Naive thymus-derived CD8-positive, alpha-beta T cell (primary cell): ENCODE results near the gene DIRAS1. TPM values are rescaled to one million over a fixed set of nuclear protein-coding genes. Genes with fewer than 3 reads are reported as not detected.
"Not testable (repeated sequence)": the region's sequence is repeated elsewhere in the genome, so short reads cannot be mapped to it uniquely, and the experiment has no call there.

Experiments
- ATAC-seq, 2 donors: fragments of 150-1000 bp; cut with Tn5 transposase in 1 of 2; sonication (Bioruptor Pico), chemical (Tn5 transposase) in 1 of 2; 1 replicate in 1 of 2; 2 replicates in 1 of 2; pipeline ENCODE4 v1.10.0; 2021; ENCODE audit warnings: mild to moderate bottlenecking in 2 of 2, moderate library complexity in 2 of 2
- POLR2A ChIA-PET: fragments of 350-600 bp; sonication (Branson Sonifier 250); formaldehyde crosslinking; loops from one replicate; lab custom pipeline; 2021; ENCODE audit warnings: antibody characterized with exemption; lab: Charles Lee
- DNase-seq, 10 donors: peaks; one replicate each; pipeline versions ENCODE4 v3.0.0 to v3.0.0-alpha.2; 2020 to 2022
- H3K27ac Mint-ChIP-seq, 10 donors: one replicate each; pipeline ENCODE4 v1.8.0; 2020 to 2022; ENCODE audit warnings: mild to moderate bottlenecking in 10 of 10, mixed read lengths in 10 of 10, moderate library complexity in 4 of 10, inconsistent platforms in 1 of 10
- H3K27me3 Mint-ChIP-seq, 5 donors: one replicate each; pipeline ENCODE4 v1.8.0; 2021 to 2022; ENCODE audit warnings: mixed read lengths in 5 of 5
- H3K36me3 Mint-ChIP-seq, 3 donors: one replicate each; pipeline ENCODE4 v1.8.0; 2020 to 2022; ENCODE audit warnings: mixed read lengths in 3 of 3, mild to moderate bottlenecking in 2 of 3, inconsistent platforms in 1 of 3
- H3K4me1 Mint-ChIP-seq, 4 donors: one replicate each; pipeline ENCODE4 v1.8.0; 2021 to 2022; ENCODE audit warnings: mixed read lengths in 4 of 4
- H3K4me3 Mint-ChIP-seq, 10 donors: one replicate each; pipeline ENCODE4 v1.8.0; 2020 to 2022; ENCODE audit warnings: mild to moderate bottlenecking in 10 of 10, mixed read lengths in 10 of 10, moderate library complexity in 6 of 10, inconsistent platforms in 1 of 10
- H3K9me3 Mint-ChIP-seq, 9 donors: one replicate each; pipeline ENCODE4 v1.8.0; 2020 to 2022; ENCODE audit warnings: mixed read lengths in 9 of 9, mild to moderate bottlenecking in 3 of 9, inconsistent platforms in 1 of 9, moderate library complexity in 1 of 9
- polyA plus RNA-seq, 3 donors: library from polyadenylated mRNA; unstranded; fragments of 300-500 nt; fragmentation: Illumina TruSeq; gene quantifications; one replicate each; pipeline ENCODE4 v1.2.3, GENCODE V29; 2021
- total RNA-seq, 8 experiments: library from RNA in 2 of 8; stranded (reverse) in 2 of 8; gene quantifications; one replicate each; pipeline ENCODE4 v1.2.3 and lab custom pipeline; 2021 to 2026

Gene DIRAS1
- total and polyA plus RNA-seq, 5 experiments from 2014 or later, result 0.75 to 0.77 TPM; not detected in 3

DNA sequence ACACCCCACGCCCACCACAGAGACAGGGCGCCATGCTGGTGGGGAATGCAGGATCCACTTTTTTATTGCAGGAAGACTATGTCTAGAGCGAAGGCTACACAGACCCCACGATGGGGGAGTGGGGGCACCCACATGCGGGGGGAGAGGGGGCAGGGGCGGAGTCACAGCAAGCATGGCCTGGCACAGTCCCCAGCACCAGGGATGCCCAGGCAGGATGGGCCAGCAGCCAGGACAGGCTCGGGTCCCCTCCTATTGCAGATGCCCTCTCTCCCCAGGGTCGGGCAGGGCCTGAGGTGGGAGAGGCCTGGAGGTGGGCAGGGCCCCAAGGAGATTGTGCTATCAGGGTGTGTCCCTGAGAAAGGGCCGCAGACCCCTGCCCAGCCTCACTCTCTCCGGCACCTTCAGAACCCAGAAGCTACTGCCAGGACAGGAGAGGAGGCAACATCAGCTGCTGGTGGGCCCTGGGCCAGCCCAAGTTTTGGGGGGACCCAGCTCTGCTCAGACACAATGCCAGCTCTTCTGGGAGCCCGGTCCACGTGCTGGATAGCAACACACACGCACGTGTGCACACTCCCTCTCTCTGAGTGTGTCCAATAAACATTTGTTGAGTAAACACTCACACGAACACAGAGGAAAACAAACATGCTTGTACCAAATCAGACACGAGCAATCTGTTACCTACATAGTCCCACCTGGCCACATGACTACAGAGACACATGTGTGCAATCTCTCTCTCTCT, 6.5 kb downstream of the DIRAS1 start:
- no peak for DNase-seq
- Mint-ChIP-seq H3K4me3 (peak overlapping the region in 2 of 10 donors; percentile 10 to 11), H3K27ac (no peak overlapping the region), H3K4me1 (peaks cover 4 to 27% (median 17%) of the 10 kb centered on the region in 4 donors), H3K9me3 (peaks cover 0 to 14% (median 3%) of the 10 kb centered on the region in 9 donors), H3K36me3 (peaks cover 0 to 1% (median 0%) of the 10 kb centered on the region in 3 donors), H3K27me3 (peaks cover 4 to 13% (median 7%) of the 10 kb centered on the region in 5 donors)
- POLR2A ChIA-PET, result interaction anchor here (0.5 kb wide), 1 partner anchor 561 kb away, joined by 3 read pairs; no protein-coding TSS in a partner anchor
- no peak for ATAC-seq

DNA sequence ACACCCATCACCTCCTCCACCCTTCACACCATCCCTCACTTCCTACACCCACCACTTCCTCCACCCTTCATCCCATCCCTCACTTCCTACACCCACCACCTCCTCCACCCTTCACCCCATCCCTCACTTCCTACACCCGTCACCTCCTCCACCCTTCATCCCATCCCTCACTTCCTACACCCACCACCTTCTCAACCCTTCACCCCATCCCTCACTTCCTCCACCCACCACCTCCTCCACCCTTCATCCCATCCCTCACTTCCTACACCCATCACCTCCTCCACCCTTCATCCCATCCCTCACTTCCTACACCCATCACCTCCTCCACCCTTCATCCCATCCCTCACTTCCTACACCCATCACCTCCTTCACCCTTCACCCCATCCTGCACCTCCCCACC, 7.1 kb downstream of the DIRAS1 start:
- H3K27ac Mint-ChIP-seq, ATAC-seq, H3K36me3 Mint-ChIP-seq, DNase-seq, H3K27me3 Mint-ChIP-seq, POLR2A ChIA-PET, H3K4me3 Mint-ChIP-seq: not testable (repeated sequence)
- peaks cover 0 to 14% (median 3%) of the 10 kb centered on the region in 9 donors for H3K9me3 Mint-ChIP-seq
- peaks cover 4 to 23% (median 15%) of the 10 kb centered on the region in 4 donors for H3K4me1 Mint-ChIP-seq

DNA sequence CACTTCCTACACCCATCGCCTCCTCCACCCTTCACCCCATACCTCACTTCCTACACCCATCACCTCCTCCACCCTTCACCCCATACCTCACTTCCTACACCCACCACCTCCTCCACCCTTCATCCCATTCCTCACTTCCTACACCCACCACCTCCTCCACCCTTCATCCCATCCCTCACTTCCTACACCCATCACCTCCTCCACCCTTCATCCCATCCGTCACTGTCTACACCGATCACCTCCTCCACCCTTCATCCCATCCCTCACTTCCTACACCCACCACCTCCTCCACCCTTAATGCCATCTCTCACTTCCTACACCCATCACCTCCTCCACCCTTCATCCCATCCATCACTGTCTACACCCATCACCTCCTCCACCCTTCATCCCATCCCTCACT, 8.0 kb downstream of the DIRAS1 start:
- H3K4me3 Mint-ChIP-seq, H3K36me3 Mint-ChIP-seq, DNase-seq, H3K27ac Mint-ChIP-seq, H3K27me3 Mint-ChIP-seq, POLR2A ChIA-PET, ATAC-seq: not testable (repeated sequence)
- Mint-ChIP-seq H3K4me1 (peaks cover 4 to 21% (median 15%) of the 10 kb centered on the region in 4 donors), H3K9me3 (peaks cover 0 to 14% (median 3%) of the 10 kb centered on the region in 9 donors)

DNA sequence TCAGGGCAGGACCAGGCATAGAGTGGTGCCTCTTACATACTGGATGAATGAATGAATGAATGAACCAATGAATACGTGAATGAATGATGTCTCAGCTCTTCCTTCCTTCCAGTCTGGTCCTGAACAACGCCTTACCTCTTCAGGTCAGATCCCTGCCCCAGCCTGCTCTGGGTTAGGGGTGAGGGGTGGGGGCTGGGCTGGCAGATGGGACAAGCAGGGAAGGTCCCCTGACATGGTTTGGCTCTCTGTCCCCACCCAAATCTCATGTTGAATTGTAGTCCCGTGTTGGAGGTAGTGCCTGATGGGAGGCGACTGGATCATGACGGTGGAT, 9.3 kb downstream of the DIRAS1 start:
- Mint-ChIP-seq H3K4me3 (no peak overlapping the region), H3K9me3 (peaks cover 0 to 14% (median 3%) of the 10 kb centered on the region in 9 donors), H3K36me3 (no peaks in the 10 kb centered on the region), H3K27ac (peak overlapping the region in 3 of 10 donors; percentile 52 to 77 (median 54)), H3K4me1 (peaks cover 4 to 21% (median 15%) of the 10 kb centered on the region in 4 donors), H3K27me3 (peaks cover 0 to 5% (median 3%) of the 10 kb centered on the region in 5 donors)
- DNase-seq (no peak), ATAC-seq (no peak)
- POLR2A ChIA-PET, result no interaction called here

DNA sequence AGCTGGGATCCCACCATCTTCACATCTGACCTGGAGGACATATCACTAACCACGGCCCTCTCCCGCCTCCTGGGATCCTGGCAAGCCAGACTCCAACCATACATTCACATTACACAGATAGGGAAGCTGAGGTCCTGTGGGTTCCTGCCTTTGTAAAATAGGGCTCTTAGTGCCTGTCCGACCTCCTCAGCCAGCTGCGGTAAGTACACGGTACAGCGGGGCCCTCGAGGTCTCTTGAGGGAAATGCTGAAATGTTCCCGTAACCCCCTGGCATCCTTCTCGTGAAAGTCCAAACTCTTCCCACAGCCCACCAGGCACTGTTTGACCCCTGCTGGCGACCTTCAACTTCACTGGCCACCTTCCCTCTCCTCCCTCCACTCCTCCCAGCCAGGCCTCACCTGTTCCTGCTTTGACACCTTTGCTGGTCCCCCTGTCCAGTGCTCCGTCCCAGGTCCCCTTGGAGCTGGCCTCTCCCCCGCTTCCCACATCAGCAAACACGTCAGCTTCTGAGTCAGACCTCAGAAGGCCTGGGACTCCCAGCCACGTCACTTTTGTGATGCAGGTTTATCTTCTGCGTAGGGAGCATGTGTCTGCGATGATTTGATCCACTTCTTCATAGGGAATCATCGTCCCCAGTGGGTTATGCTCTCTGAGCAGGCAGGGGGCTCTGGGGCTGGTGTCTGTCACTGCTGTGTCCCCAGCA, 9.8 kb downstream of the DIRAS1 start:
- no peaks in the 10 kb centered on the region for H3K36me3 Mint-ChIP-seq

DNA sequence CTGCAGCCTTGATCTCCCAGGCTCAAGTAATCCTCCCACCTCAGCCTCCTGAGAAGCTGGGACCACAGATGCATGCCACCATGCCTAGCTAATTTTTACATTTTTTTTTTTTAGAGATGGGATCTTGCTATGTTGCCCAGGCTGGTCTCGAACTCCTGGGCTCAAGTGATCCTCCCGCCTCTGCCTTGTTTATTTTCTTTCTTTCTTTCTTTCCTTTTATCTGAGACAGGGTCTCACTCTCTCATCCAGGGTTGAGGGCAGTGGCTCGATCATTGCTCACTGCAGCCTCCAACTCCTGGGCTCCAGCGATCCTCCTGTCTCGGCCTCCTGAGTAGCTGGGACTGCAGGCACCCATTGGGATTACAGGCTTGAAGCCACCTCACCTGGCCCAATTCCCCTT, 14.9 kb downstream of the DIRAS1 start:
- ATAC-seq, result no peak

More for the DNA sequence above, 9.8 kb downstream of the DIRAS1 start:
- H3K4me3 Mint-ChIP-seq, result peak overlapping the region in 3 of 10 donors; percentile 33 to 52 (median 43)
- POLR2A ChIA-PET, result interaction anchor here (1.2 kb wide), 1 partner anchor 28 kb away, joined by 3 read pairs; no protein-coding TSS in a partner anchor
- ATAC-seq, result no peak
- no peak for DNase-seq
- peaks cover 0 to 14% (median 3%) of the 10 kb centered on the region in 9 donors for H3K9me3 Mint-ChIP-seq
- peaks cover 4 to 21% (median 15%) of the 10 kb centered on the region in 4 donors for H3K4me1 Mint-ChIP-seq
- H3K27ac Mint-ChIP-seq, result peak overlapping the region in 9 of 10 donors; percentile 18 to 85 (median 44)
- H3K27me3 Mint-ChIP-seq, result peaks cover 0 to 5% (median 3%) of the 10 kb centered on the region in 5 donors

DNA sequence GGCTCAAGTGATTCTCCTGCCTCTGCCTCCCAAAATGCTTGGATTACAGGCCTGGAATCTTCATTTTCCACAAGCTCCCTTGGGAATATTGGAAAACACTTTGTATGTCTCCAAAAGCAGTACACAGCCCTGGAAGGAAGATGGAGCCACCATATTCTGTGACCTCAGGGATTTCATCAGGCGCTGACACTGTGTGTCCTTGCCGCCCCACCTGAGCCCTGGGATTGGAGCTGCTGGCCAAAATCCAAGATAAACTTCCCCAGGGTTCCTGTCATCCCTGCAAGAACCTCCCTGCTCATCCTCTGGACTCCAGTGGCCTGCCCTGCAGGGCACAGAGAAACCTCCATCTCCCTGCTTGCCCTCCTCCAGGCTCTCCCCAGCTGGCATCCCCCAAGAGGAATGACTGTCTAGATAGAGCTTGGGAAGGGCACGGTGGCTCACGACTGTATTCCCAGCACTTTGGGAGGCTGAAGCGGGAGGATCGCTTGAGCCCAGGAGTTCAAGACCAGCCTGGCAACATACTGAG, 17.4 kb downstream of the DIRAS1 start:
- POLR2A ChIA-PET, result interaction anchor here (0.6 kb wide), 2 partner anchors 135 to 618 kb away, joined by 3 to 6 read pairs; no protein-coding TSS in a partner anchor
- H3K4me3 Mint-ChIP-seq, result peak overlapping the region in 3 of 10 donors; percentile 18 to 54 (median 26)

More for the DNA sequence above, 14.9 kb downstream of the DIRAS1 start:
- Mint-ChIP-seq H3K4me3 (no peak overlapping the region), H3K36me3 (no peaks in the 10 kb centered on the region), H3K4me1 (peaks cover 8 to 21% (median 19%) of the 10 kb centered on the region in 4 donors), H3K9me3 (no peaks in the 10 kb centered on the region), H3K27me3 (no peaks in the 10 kb centered on the region), H3K27ac (no peak overlapping the region)
- DNase-seq, result no peak
- POLR2A ChIA-PET, result no interaction called here

DNA sequence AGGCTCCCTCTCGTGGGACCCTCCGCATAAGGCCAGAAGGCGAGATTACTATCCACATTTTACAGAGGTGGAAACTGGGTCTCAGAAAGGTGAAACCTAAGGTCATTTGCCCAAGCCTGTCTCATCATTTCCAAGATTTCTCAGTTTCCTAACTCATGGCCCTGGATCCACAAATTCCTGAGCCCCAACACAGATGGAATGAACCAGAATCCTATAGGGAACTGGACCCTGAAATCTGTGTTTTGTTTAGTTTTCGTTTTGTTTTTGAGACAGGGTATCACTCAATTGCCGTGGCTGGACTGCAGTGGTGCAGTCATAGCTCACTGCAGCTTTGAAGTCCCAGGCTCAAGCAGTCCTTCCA, 18.1 kb downstream of the DIRAS1 start:
- H3K4me3 Mint-ChIP-seq, result peak overlapping the region; percentile 59 to 82 (median 76)
- DNase-seq, result no peak
- H3K4me1 Mint-ChIP-seq, result peaks cover 23 to 41% (median 36%) of the 10 kb centered on the region in 4 donors
- H3K36me3 Mint-ChIP-seq, result no peaks in the 10 kb centered on the region
- POLR2A ChIA-PET, result interaction anchor here (0.6 to 2.3 kb wide), 2 partner anchors 37 to 217 kb away, joined by 3 to 6 read pairs; partner anchors contain the start of gene SLC39A3
- no peak for ATAC-seq
- H3K27me3 Mint-ChIP-seq, result no peaks in the 10 kb centered on the region
- no peaks in the 10 kb centered on the region for H3K9me3 Mint-ChIP-seq
- H3K27ac Mint-ChIP-seq, result peak overlapping the region in 9 of 10 donors; percentile 48 to 90 (median 76)

More for the DNA sequence above, 17.4 kb downstream of the DIRAS1 start:
- no peaks in the 10 kb centered on the region for H3K36me3 Mint-ChIP-seq
- no peak overlapping the region for H3K27ac Mint-ChIP-seq
- no peaks in the 10 kb centered on the region for H3K27me3 Mint-ChIP-seq
- DNase-seq, result no peak
- H3K9me3 Mint-ChIP-seq, result no peaks in the 10 kb centered on the region
- peaks cover 20 to 35% (median 32%) of the 10 kb centered on the region in 4 donors for H3K4me1 Mint-ChIP-seq
- ATAC-seq, result no peak

DNA sequence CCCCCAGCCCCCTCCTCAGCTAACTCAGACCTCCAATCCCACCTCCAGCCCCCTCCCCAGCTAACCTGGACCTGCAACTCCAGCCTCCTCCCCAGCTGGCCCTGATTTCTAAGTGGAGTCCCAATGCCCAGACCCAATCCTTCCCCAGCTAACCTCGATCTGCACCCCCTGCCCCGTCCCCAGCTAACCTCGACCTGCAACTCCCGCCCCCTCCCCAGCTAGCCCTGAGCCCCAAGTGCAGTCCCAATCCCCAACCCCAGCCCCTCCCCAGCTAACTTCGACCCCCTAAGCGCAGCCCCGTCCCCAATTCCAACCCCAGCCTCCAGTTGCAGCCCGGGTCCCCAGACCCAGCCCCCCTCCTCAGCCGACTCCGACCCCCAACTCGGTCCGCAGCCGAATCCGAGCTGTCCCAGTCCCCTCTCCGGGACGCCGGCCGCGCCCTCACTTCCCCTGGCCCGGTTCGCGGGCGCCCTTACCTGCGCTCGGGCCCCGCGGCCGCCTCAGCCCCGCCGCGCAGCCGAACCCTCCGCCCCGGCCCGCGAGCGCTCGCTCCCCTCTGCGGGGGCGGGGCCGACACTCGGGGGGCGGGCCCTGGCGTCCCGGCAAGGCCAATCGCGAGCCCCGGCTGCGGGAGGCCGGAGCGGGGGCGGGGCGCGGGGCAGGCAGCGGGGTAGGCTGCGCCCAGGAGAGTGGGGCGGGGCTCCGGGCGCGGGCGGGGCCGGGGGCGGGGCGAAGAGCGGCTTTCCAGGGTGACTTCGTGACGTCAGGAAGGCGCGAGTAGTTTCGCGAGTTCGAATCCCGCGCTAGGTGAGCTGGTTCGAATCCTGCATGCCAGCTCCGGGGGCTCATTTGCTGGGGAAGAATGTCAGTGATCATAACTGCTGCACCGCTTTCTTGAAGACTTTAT, 18.7 kb downstream of the DIRAS1 start, which contains the start of gene GNG7:
Gene GNG7 (minus strand): TSS at position 525 of the 907 bp plus-strand sequence. CDS start 182,006 bp downstream, outside the sequence.
- Mint-ChIP-seq H3K36me3 (no peaks in the 10 kb centered on the region), H3K9me3 (no peaks in the 10 kb centered on the region), H3K4me3 (peak within 1 kb of the TSS; percentile 63 to 86 (median 79)), H3K27me3 (no peaks in the 10 kb centered on the region), H3K27ac (peak within 1 kb of the TSS; percentile 48 to 90 (median 76)), H3K4me1 (peaks cover 23 to 41% (median 36%) of the 10 kb centered on the region in 4 donors)
- ATAC-seq (peak; percentile 99), DNase-seq (peak; percentile 87 to 100 (median 96))
- POLR2A ChIA-PET, result interaction anchor here (0.6 to 2.3 kb wide), 4 partner anchors 8 to 726 kb away, joined by 3 to 6 read pairs (median 3); partner anchors contain the start of gene SLC39A3

DNA sequence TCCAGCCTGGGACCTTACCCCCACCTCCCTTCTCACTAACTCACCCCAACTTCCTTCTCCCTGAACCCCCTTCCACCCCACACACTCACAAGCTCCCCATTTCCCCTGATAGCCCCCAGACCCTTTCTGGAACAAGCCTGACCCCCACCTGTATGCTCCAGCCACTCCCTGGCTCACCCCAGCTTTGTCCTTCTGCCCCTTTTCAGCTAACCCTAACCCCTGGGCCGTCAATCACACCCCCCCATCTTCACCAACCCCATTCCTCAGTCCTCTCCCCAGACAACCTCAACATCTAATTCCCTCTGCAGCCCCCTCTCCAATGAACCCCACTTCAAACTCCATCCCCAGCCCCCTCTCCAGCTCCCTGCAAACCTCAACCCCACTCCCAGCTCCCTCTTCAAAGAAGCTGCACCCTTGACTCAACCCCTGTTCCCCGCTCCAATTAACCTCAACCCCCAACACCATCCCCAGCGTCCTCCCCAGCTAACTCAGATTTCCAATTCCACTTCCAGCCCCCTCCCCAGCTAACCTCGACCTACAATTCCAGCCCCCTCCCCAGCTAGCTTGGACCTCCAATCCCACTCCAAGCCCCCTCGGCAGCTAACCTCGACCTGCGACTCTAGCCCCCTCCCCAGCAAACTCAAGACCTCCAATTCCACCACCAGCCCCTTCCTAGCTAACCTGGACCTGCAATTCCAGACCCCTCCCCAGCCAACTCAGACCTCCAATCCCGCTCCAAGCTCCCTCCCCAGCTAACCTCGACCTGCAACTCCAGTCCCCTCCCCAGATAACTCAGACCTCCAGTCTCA, 19.6 kb downstream of the DIRAS1 start:
- ATAC-seq, result no peak
- H3K4me1 Mint-ChIP-seq, result peaks cover 23 to 41% (median 37%) of the 10 kb centered on the region in 4 donors
- no peak for DNase-seq
- no peaks in the 10 kb centered on the region for H3K27me3 Mint-ChIP-seq
- no peaks in the 10 kb centered on the region for H3K9me3 Mint-ChIP-seq
- POLR2A ChIA-PET, result interaction anchor here (0.5 to 2.3 kb wide), 6 partner anchors 9 to 351 kb away, joined by 3 to 6 read pairs (median 4); partner anchors contain the start of genes GADD45B and SLC39A3
- peak overlapping the region in 8 of 10 donors; percentile 48 to 86 (median 68) for H3K27ac Mint-ChIP-seq
- H3K36me3 Mint-ChIP-seq, result no peaks in the 10 kb centered on the region
- H3K4me3 Mint-ChIP-seq, result peak overlapping the region; percentile 43 to 86 (median 75)
